CD4-positive, CD25-positive, alpha-beta regulatory T cell (primary cell): ENCODE data around the gene SMIM36. TPM values are rescaled to one million over a fixed set of nuclear protein-coding genes. Genes with fewer than 3 reads are reported as not detected.

Experiments used
- ATAC-seq, 2 donors: fragments of 150-1000 bp; cut with Tn5 transposase; one replicate each; pipeline ENCODE4 v1.10.0; 2021; ENCODE audit warnings: low read depth in 2 of 2, moderate number of reproducible peaks in 2 of 2, moderate library complexity in 1 of 2
- DNase-seq, 3 donors: peaks; one replicate each; pipeline versions ENCODE4 v3.0.0 to v3.0.0-alpha.2; 2012 to 2022; ENCODE audit warnings: mixed read lengths in 1 of 3
- H3K27ac ChIP-seq: one replicate; pipeline ENCODE4 v1.7.0; 2013; ENCODE audit warnings: mild to moderate bottlenecking, low read length; ENCODE audit not compliant: insufficient read depth, poor library complexity, severe bottlenecking
- H3K27me3 ChIP-seq: one replicate; pipeline ENCODE4 v1.7.0; 2013; ENCODE audit warnings: low read length; ENCODE audit not compliant: control insufficient read depth, insufficient read depth
- H3K36me3 ChIP-seq: one replicate; pipeline ENCODE4 v1.7.0; 2013; ENCODE audit warnings: mild to moderate bottlenecking, low read length, moderate library complexity; ENCODE audit not compliant: control insufficient read depth, insufficient read depth
- H3K4me1 ChIP-seq: 2 replicates; pipeline ENCODE4 v1.7.0; 2013; ENCODE audit warnings: mild to moderate bottlenecking, low read length; ENCODE audit not compliant: insufficient read depth, control insufficient read depth, poor library complexity, severe bottlenecking
- H3K4me3 ChIP-seq: one replicate; pipeline ENCODE4 v1.7.0; 2013; ENCODE audit warnings: low read depth, mild to moderate bottlenecking, low read length, moderate library complexity
- H3K9me3 ChIP-seq, 2 experiments: 1 replicate in 1 of 2; 2 replicates in 1 of 2; pipeline ENCODE4 v1.7.0; 2013; ENCODE audit warnings: low read length in 2 of 2, mild to moderate bottlenecking in 1 of 2, moderate library complexity in 1 of 2; ENCODE audit not compliant: control insufficient read depth in 2 of 2
- H3K27ac Mint-ChIP-seq, 3 donors: one replicate each; pipeline ENCODE4 v1.8.0; 2020 to 2022; ENCODE audit warnings: mild to moderate bottlenecking in 3 of 3, mixed read lengths in 3 of 3, moderate library complexity in 2 of 3
- H3K27me3 Mint-ChIP-seq: one replicate; pipeline ENCODE4 v1.8.0; 2022; ENCODE audit warnings: mild to moderate bottlenecking, mixed read lengths
- H3K36me3 Mint-ChIP-seq: one replicate; pipeline ENCODE4 v1.8.0; 2020; ENCODE audit warnings: mixed read lengths
- H3K4me1 Mint-ChIP-seq, 4 donors: one replicate each; pipeline ENCODE4 v1.8.0; 2020 to 2022; ENCODE audit warnings: mixed read lengths in 4 of 4, mild to moderate bottlenecking in 1 of 4
- H3K4me3 Mint-ChIP-seq, 4 donors: one replicate each; pipeline ENCODE4 v1.8.0; 2020 to 2022; ENCODE audit warnings: mild to moderate bottlenecking in 4 of 4, mixed read lengths in 4 of 4, moderate library complexity in 3 of 4
- H3K9me3 Mint-ChIP-seq, 7 donors: one replicate each; pipeline ENCODE4 v1.8.0; 2020 to 2022; ENCODE audit warnings: mixed read lengths in 7 of 7, mild to moderate bottlenecking in 3 of 7, moderate library complexity in 2 of 7
- polyA plus RNA-seq, 4 donors: library from polyadenylated mRNA; unstranded; fragments of 300-500 nt; fragmentation: Illumina TruSeq; gene quantifications; one replicate each; pipeline ENCODE4 v1.2.3, GENCODE V29; 2021
- total RNA-seq: library from RNA; stranded (reverse); gene quantifications from one replicate; pipeline ENCODE4 v1.2.3, GENCODE V29; 2022

The SMIM36 gene
- total and polyA plus RNA-seq, 5 donors from 2014 or later, result not detected

- H3K4me1 ChIP-seq, result no peaks in the 10 kb centered on the region
- H3K27ac ChIP-seq, result no peak overlapping the region
- H3K27me3 ChIP-seq, result no peaks in the 10 kb centered on the region
- H3K27ac Mint-ChIP-seq, result no peak overlapping the region
- ATAC-seq (no peak), DNase-seq (no peak)
- H3K36me3 ChIP-seq, result no peaks in the 10 kb centered on the region
- H3K4me1 Mint-ChIP-seq, result peaks cover 0 to 6% (median 4%) of the 10 kb centered on the region in 4 donors
- no peak overlapping the region for H3K4me3 ChIP-seq
- peaks cover 5% of the 10 kb centered on the region for H3K27me3 Mint-ChIP-seq
- H3K36me3 Mint-ChIP-seq, result no peaks in the 10 kb centered on the region
- no peaks in the 10 kb centered on the region for H3K9me3 Mint-ChIP-seq
- H3K9me3 ChIP-seq, result no peaks in the 10 kb centered on the region
- H3K4me3 Mint-ChIP-seq, result no peak overlapping the region
These were observed 48.5 kb downstream of the SMIM36 start for GRCh38 chr17:55462711-55463110.

- Mint-ChIP-seq H3K36me3 (no peaks in the 10 kb centered on the region), H3K27me3 (peaks cover 5% of the 10 kb centered on the region), H3K27ac (no peak overlapping the region), H3K4me3 (no peak overlapping the region), H3K9me3 (no peaks in the 10 kb centered on the region), H3K4me1 (peaks cover 0 to 6% (median 4%) of the 10 kb centered on the region in 4 donors)
- Histone ChIP-seq H3K4me1 (no peaks in the 10 kb centered on the region), H3K27me3 (no peaks in the 10 kb centered on the region), H3K4me3 (no peak overlapping the region), H3K36me3 (no peaks in the 10 kb centered on the region), H3K27ac (no peak overlapping the region), H3K9me3 (no peaks in the 10 kb centered on the region)
- DNase-seq (no peak), ATAC-seq (no peak)
These were observed 49.0 kb downstream of the SMIM36 start for GRCh38 chr17:55462234-55462633.

- Mint-ChIP-seq H3K4me3 (no peak overlapping the region), H3K4me1 (peaks cover 0 to 6% (median 4%) of the 10 kb centered on the region in 4 donors), H3K9me3 (peaks cover 0 to 1% (median 0%) of the 10 kb centered on the region in 7 donors), H3K27me3 (peaks cover 11% of the 10 kb centered on the region), H3K27ac (no peak overlapping the region), H3K36me3 (no peaks in the 10 kb centered on the region)
- ATAC-seq (no peak), DNase-seq (peak in 1 of 3 donors; percentile 8)
- peaks cover 1% of the 10 kb centered on the region for H3K27me3 ChIP-seq
- no peak overlapping the region for H3K4me3 ChIP-seq
- H3K27ac ChIP-seq, result no peak overlapping the region
- H3K9me3 ChIP-seq, result no peaks in the 10 kb centered on the region
- no peaks in the 10 kb centered on the region for H3K36me3 ChIP-seq
- H3K4me1 ChIP-seq, result no peaks in the 10 kb centered on the region
These were observed 52.3 kb downstream of the SMIM36 start for GRCh38 chr17:55458978-55459377.

- no peaks in the 10 kb centered on the region for H3K9me3 ChIP-seq
- H3K4me3 ChIP-seq, result no peak overlapping the region
- no peaks in the 10 kb centered on the region for H3K4me1 ChIP-seq
- H3K27ac Mint-ChIP-seq, result no peak overlapping the region
- H3K36me3 ChIP-seq, result no peaks in the 10 kb centered on the region
- no peak overlapping the region for H3K4me3 Mint-ChIP-seq
- peaks cover 0 to 1% (median 0%) of the 10 kb centered on the region in 7 donors for H3K9me3 Mint-ChIP-seq
- H3K36me3 Mint-ChIP-seq, result no peaks in the 10 kb centered on the region
- H3K27me3 Mint-ChIP-seq, result peaks cover 11% of the 10 kb centered on the region
- peaks cover 1% of the 10 kb centered on the region for H3K27me3 ChIP-seq
- ATAC-seq (no peak), DNase-seq (peak in 1 of 3 donors; percentile 14)
- H3K4me1 Mint-ChIP-seq, result peaks cover 0 to 6% (median 4%) of the 10 kb centered on the region in 4 donors
- H3K27ac ChIP-seq, result no peak overlapping the region
These were observed 52.9 kb downstream of the SMIM36 start for GRCh38 chr17:55458287-55458900.

- Mint-ChIP-seq H3K4me1 (peaks cover 0 to 6% (median 4%) of the 10 kb centered on the region in 4 donors), H3K36me3 (no peaks in the 10 kb centered on the region), H3K27ac (peak overlapping the region in 1 of 3 donors; percentile 53), H3K4me3 (no peak overlapping the region), H3K27me3 (peaks cover 11% of the 10 kb centered on the region), H3K9me3 (peaks cover 0 to 1% (median 0%) of the 10 kb centered on the region in 7 donors)
- Histone ChIP-seq H3K36me3 (no peaks in the 10 kb centered on the region), H3K9me3 (no peaks in the 10 kb centered on the region), H3K4me3 (no peak overlapping the region), H3K27ac (no peak overlapping the region), H3K27me3 (peaks cover 1% of the 10 kb centered on the region), H3K4me1 (no peaks in the 10 kb centered on the region)
- DNase-seq, result no peak
- no peak for ATAC-seq
These were observed 54.7 kb downstream of the SMIM36 start for GRCh38 chr17:55456307-55457240.

GRCh38 chr17:55454906-55455474, 56.3 kb downstream of the SMIM36 start:
- Mint-ChIP-seq H3K9me3 (peaks cover 0 to 1% (median 0%) of the 10 kb centered on the region in 7 donors), H3K36me3 (no peaks in the 10 kb centered on the region), H3K27ac (no peak overlapping the region), H3K4me1 (peaks cover 0 to 6% (median 4%) of the 10 kb centered on the region in 4 donors), H3K27me3 (peaks cover 11% of the 10 kb centered on the region), H3K4me3 (no peak overlapping the region)
- no peak overlapping the region for H3K27ac ChIP-seq
- no peak for ATAC-seq
- no peak for DNase-seq
- no peaks in the 10 kb centered on the region for H3K36me3 ChIP-seq
- peaks cover 3% of the 10 kb centered on the region for H3K27me3 ChIP-seq
- H3K4me3 ChIP-seq, result no peak overlapping the region
- H3K4me1 ChIP-seq, result no peaks in the 10 kb centered on the region
- H3K9me3 ChIP-seq, result no peaks in the 10 kb centered on the region

- DNase-seq (no peak), ATAC-seq (no peak)
- H3K4me1 Mint-ChIP-seq, result peaks cover 0 to 6% (median 3%) of the 10 kb centered on the region in 4 donors
- H3K4me1 ChIP-seq, result no peaks in the 10 kb centered on the region
- peaks cover 5% of the 10 kb centered on the region for H3K27me3 ChIP-seq
- no peak overlapping the region for H3K27ac Mint-ChIP-seq
- H3K36me3 ChIP-seq, result no peaks in the 10 kb centered on the region
- no peak overlapping the region for H3K27ac ChIP-seq
- H3K9me3 Mint-ChIP-seq, result peaks cover 0 to 1% (median 0%) of the 10 kb centered on the region in 7 donors
- H3K36me3 Mint-ChIP-seq, result no peaks in the 10 kb centered on the region
- H3K4me3 Mint-ChIP-seq, result no peak overlapping the region
- H3K9me3 ChIP-seq, result no peaks in the 10 kb centered on the region
- no peak overlapping the region for H3K4me3 ChIP-seq
- H3K27me3 Mint-ChIP-seq, result peaks cover 15% of the 10 kb centered on the region
These were observed 57.3 kb downstream of the SMIM36 start for GRCh38 chr17:55453839-55454557.
